ENCODE measurements around the gene MRPL37.

MRPL37 gene

GRCh38 chr1:54266195-54266594, 66.2 kb downstream of the MRPL37 start:
- DNase-seq, result no peak

GRCh38 chr1:54266908-54267307, 66.9 kb downstream of the MRPL37 start:
- DNase-seq, result no peak
